Ureter (tissue), 1 donor: ENCODE measurements around the gene CYBRD1. TPM values are rescaled to one million over a fixed set of nuclear protein-coding genes. Genes with fewer than 3 reads are reported as not detected.
"Not testable (repeated sequence)": the region's sequence is repeated elsewhere in the genome, so short reads cannot be mapped to it uniquely, and the experiment has no call there.

ENCODE experiments used
- DNase-seq: peaks from one replicate; pipeline ENCODE4 v3.0.0-alpha.2; 2020; ENCODE audit warnings: low spot score
- total RNA-seq: library from RNA; stranded (reverse); gene quantifications from one replicate; pipeline ENCODE4 v1.2.4, GENCODE V29; 2023
- donor health status: DM: yes; HTN: yes; CAD: no.

CYBRD1 gene
- total RNA-seq, 1 donor from 2014 or later = 60.7 TPM

DNA sequence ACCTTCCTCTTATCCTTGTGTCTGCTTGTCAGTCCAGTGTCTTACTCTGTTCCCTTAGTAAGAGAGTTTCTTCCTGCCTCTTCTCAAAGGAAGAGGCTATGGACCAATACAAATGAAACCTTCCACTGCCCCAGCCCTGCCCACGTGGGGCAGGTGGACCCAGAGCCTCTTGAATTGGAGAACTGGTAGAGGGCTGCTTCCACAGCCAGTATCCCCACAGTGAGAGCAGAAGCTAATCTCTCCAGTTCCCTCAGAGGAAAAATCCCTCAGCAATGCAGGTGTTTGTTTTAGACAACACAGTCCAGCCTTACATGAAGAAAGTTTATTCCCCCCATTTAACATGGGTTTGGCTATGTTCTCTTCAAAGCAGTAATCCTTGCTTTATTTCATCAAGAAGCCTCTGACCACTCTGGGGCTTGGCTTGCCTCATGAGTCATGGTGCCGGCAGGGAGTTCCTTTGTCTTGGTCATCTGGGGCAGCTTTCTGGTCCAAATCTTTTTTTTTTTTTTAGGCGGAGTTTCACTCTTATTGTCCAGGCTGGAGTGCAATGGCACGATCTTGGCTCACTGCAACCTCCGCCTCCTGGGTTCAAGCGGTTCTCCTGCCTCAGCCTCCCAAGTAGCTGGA, 6.5 kb upstream of the CYBRD1 start:
- no peak for DNase-seq

DNA sequence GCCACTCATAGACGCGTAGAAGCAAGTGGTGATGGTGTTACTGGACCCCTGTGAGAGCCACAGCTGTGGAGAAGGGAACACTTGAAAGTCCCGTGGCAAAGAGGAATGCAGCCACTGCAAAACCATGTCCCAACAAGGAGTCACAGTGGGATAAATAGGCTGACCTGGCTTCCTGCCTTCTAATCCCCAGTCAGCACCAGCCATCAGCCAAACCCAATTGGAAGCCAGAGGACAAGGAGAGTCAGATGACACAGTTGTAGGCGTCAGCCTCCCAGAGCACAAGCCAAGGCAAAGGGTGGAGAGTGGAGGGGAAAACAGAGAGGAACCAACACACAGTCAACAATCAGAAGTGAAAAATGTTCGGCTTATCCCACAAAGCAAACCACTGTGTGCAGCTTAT, 5.5 kb upstream of the CYBRD1 start:
- no peak for DNase-seq

DNA sequence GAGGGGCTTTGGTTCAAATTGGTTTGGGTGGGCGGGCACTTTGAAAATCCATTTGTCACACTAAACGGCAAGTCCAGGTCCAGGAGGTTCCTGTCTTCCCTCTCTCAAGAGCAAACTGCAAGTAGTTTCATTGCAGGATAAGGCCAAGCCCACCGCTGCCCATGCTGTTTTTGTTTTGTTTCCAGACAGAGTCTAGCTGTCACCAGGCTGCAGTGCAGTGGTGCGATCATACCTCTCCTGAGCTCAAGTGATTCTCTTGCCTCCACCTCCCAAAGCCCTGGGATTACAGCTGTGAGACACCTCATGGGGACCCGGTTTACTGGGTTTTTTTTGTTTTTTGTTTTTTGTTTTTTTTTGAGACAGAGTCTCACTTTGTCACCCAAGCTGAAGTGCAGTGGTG, 1.8 kb upstream of the CYBRD1 start:
- no peak for DNase-seq

DNA sequence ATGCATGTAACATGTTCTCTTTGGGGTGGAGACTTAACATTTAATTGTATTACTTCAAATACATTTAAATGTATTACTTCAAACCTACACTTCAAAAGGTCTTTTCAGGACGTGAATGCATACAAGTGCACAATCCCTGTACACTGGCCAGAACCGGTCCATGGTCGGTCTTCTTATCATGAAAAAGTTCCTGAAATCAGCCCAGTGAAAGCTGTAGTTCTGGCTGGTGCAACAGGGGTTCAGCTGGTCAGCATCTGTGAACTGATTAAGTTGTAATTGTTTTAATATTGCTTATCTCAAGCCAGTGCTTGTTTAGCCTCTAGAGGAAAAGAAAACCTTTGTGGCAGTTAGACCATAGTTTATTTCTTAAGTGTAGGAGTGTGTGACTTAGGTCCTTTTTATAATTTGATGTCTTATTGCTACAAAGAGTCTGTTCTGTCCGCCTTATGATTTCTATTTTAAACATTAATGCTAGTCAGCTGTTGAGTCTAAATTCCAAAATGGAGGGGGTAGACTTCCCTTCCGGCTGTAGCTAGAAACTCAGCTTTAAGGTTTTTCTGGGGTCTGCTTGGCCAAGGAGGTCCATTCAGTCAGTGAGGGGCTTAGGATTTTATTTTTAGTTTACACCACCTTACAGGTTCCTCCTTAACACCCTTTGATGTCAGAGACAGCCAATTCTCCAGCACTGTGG, 768 bp upstream of the CYBRD1 start:
- no peak for DNase-seq

DNA sequence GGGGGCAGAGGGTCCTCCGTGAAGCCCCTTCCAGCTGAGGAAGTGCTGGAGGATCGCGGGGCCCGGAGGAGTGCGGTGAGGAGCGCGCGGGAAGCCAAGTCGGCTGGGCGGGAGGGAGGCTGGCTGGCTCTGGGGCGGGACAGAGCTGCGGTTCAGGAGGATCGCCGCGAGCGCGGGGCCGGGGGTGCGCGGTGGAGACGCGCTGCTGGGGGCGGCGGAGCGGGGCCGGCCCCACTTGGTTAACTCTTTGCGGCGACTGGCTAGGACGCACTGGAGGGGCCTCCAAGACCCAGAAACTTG, 464 bp downstream of the CYBRD1 start:
- DNase-seq = peak; percentile 46

DNA sequence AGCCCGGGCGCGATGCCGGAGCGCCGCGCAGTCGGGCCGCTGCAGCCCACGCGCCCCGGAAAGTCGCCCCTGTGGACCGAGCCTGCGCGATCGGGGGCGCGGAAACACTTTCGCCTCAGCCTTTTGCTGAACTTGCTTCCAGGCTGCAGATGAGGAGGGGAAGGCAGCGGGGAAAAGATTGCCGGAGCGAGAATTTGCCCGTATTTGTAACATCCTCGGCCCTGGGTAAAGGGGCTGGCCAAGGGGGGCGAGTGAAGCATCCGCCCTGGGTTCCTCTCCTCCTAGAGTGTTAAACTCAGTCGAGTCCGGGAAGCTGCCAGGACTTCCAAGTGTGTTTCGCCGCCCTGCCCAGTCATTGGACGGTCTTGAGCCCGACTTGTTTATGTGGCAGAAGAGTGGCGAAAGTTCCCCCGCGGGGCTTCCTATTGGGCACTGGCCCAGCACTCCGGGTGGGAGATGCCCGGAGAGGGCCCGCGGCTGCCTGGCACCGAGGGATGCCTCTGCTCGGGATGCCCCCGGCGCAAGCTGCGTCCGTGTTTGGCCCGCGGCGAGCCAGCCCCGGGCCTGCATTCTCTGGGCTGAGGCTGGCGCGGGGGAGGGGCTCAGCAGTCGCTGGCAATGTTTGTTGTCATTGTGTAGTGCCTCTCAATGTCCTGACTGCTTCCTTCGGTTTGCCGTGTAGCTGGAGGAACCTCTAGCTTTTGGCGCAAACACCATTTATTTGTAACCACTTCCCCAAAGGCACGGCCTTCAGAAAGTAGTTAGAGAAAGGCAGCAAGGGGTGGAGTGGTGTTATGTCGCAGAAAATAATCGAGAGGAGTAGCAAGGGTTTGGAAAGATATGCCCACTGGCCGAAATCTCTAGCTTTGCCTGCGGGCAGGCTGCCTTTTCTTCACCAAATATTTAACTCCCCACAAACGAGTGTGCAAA, 1.1 kb downstream of the CYBRD1 start:
- DNase-seq = peak; percentile 72

DNA sequence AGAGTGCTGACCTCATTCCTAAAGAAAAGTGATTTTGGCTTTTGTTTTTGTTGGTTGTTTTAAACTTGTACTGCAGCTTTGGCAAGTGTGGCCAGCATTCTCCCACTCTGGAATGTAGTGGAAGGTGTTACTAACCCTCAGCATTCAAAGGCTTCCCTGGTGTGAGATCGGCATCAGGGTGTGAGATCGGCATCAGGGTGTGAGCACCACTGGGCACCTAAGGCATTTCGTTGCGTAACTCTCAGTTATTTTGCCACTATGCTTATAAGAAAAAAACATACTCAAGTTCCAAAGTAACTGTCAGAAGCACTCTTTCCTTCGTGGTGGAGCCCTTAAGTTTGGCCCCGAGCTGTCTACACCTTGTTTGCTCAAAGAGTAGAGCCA, 1.7 kb downstream of the CYBRD1 start:
- DNase-seq = no peak

DNA sequence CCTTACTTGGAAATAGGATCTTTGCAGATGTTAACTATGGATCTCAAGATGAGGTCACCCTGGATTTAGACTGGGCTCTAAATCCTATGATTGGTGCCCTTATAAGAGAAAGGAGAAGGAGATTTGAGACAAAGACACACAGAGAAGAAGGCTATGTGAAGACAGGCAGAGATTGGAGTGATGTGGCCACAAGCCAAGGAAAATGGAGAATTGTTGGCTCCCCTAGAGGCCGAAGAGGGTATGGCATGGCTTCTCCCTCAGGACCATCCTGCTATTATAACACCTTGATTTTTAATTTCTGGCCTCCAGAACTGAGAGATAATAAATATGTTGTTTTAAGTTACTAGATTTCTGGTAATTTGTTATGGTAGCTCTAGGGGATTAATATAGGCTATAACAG, 7.6 kb downstream of the CYBRD1 start:
- no peak for DNase-seq

DNA sequence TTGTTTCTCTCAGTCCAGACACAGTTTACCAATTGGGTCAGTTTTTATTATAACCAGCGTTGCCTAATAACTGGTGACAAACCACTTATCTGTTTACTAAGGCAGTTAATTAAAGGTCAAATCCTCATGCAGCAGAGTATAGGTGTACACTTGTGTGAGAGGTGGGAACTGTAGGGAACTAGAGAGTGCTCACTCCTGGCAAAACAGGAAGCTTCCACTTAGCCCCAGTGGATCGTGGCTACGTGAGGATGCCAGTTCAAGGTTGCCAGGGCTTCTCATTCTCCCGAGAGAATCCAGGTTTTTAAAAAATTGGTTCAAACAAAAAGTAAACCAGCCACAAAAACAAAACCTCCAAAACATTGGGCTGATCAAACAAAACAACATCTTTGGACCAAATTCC, 8.1 kb downstream of the CYBRD1 start:
- no peak for DNase-seq

DNA sequence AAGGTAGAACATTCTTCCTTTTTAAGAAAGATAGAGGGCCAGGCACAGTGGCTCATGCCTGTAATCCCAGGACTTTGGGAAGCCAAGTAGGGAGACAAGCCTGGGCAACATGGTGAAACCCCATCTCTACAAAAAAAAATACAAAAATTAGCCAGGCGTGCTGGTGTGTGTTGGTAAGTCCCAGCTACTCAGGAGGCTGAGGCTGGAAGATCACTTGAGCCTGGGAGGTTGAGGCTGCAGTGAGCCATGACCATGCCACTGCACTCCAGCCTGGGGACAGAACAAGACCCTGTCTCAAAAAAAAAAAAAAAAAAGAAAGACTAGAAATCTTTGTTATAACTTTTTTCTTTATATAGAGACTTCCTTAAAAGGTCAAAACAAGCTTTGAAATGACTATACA, 8.6 kb downstream of the CYBRD1 start:
- DNase-seq = not testable (repeated sequence)

DNA sequence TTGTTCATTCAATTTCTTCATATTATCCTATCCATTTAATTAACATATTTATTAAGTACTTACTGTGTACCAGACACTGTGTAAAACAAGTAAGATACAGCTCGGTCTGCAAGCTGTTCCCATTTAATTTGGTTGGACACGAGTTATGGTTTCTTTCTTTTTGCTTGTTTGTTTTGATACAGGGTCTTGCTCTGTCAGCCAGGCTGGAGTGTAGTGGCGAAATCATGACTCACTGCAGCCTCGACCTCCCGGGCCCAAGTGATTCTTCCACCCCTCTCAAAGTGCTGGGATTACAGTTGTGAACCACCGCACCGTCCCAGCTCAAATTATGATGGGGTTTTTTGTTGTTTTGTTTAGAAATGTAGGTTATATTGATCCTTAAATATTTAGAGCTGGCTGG, 9.0 kb downstream of the CYBRD1 start:
- DNase-seq = no peak

DNA sequence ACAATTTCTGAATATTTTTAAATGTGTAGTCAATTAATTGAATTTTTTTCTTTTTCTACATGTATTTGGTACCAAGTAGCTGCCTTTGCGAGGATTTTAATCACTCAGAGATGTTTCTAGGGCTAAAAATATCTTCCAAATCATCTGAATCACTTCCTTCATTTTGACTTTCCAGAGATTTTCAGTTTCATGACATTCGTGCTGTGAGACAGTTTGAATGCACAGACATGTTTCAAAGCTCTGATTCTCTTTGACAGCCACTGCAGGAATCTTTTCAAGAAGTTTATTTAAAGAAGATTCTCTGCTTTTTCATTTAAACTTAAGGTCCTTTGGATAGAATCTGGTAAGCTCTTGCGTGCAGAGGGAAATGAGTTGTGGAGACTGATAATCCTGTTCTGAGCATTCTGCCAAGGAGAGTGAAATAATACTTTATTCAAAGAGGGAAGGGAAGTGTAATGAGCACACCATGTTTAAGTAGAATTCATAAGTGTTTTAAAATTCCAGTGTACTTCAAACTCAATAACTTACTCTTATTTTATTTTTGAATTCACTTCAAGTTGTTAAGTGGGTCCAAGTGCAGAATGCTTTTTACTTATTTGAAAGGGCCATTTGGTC, 9.7 kb downstream of the CYBRD1 start:
- DNase-seq = no peak

DNA sequence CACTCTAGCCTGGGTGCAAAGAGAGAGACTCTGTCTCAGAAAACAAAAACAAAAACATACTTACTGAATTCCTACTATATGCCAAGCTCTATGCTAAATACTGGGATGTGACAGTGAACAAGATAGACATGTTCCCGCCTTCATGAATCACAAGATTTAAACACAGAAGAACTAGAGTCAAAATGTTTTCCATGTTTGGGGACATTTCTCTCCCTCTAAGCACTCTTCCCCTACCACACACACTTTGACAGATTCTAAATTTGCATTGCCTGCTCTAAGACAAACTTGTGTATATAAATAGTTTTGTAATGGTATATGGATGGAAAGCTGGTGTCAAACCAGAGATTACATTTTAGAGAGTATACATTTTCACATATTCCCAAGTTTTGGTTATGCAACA, 11.1 kb downstream of the CYBRD1 start:
- DNase-seq = no peak

DNA sequence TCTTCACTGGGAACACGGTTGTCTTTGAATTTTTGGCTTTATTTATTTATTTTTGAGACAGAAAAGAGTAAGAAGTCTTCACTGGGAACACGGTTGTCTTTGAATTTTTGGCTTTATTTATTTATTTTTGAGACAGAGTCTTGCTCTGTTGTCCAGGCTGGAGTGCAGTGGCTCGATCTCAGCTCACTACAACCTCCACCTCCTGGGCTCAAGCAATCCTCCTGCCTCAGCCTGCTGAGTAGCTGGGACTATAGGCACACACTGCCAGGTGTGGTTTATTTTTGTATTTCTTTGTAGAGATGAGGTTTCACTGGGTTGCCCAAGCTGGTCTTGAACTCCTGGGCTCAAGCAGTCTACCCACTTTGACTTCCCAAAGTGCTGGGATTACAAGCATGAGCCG, 13.3 kb downstream of the CYBRD1 start:
- DNase-seq = not testable (repeated sequence)

DNA sequence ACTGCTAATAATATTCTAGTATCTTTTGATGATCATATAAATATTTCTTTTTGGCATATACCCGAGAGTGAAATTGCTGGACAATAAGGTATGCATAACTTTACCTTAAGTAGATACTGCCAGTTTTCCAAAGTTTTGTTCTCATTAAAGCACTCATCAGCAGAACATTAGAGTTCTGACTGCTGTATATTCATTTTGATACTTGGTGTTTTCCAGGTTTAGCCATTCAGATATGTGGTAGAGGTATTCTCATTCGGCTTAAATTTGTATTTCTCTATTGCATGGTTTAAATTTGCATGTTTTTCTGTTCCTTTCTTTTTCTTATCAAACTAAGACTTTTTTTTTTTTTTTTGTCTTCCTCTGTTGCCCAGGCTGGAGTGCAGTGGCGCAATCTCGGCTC, 18.2 kb downstream of the CYBRD1 start:
- DNase-seq = no peak

DNA sequence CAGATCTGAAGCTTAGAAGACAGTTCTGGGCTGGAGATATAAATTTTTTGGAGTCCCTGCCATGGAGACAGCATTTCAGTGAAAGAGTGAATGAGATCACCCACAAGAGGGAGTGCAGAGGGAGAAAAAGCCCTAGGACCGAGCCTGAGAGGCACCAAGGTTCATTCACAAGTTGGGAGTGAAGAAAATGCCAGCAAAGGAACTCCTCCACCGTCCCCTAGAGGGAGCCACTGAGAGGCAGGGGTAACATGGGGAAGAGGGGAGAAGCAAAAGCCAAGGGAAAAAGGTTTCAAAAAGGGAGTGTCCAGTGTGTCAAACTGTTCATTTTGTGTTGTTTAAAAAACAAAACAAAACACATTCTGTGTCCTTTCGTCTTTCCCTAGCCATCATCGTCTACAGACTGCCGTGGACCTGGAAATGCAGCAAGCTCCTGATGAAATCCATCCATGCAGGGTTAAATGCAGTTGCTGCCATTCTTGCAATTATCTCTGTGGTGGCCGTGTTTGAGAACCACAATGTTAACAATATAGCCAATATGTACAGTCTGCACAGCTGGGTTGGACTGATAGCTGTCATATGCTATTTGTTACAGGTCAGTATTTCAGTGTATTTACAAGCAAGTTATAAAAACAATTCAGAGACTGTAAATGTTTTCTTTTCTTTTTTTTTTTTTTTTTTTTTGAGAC, 19.1 kb downstream of the CYBRD1 start:
- no peak for DNase-seq

DNA sequence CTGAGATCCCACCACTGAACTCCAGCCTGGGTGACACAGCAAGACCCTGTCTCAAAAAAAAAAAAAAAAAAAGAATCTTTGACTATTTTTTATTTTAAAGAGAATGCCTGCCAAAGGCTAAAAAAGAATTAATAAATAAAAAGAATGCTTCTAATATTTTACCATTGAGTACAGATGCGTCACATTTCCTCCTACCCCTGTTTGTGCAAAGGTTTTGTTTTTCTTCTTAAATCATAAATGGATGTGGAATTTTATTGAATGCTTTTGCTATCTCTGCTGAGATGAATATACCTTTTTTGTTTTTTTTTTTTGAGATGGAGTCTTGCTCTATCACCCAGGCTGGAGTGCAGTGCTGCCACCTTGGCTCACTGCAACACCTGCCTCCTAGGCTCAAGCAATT, 22.8 kb downstream of the CYBRD1 start:
- no peak for DNase-seq

DNA sequence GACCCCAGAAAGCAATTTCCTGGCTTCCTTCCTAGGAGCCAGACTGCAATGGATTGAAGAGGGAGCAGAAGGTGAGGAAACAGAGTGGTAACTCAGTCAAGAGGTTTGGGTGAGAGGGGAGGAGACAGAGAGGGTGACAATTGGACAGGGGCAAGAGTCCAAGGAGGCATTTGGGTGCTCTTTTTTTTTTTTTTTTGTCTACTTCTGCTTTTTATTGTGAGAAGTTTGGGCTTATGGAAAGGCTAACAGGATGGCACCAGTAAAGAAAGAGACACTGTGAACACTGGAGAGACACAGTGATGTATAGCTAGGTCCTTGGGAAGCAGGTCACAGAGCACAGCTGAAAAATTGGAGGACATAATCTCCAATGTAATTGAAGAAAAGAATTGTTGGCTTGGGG, 25.0 kb downstream of the CYBRD1 start:
- DNase-seq = no peak

DNA sequence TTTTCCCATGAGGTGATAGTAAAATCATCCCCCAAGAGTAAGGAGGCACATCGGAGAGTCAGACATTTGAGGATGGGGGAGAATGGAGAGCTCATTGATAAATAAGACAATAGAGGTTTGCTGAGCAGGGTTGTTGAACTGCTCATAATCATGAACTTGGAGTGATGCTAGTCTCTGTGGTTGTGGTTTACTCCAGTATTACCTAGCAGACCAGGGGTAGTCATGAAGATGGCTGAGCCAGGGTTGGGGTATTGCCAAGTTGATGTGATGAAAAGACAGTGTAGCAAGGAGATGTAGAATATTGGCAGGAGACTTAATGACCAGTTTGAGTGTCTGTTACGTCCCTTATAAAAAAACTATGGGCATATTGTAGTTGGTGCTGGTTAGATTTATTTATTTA, 25.4 kb downstream of the CYBRD1 start:
- DNase-seq = no peak

DNA sequence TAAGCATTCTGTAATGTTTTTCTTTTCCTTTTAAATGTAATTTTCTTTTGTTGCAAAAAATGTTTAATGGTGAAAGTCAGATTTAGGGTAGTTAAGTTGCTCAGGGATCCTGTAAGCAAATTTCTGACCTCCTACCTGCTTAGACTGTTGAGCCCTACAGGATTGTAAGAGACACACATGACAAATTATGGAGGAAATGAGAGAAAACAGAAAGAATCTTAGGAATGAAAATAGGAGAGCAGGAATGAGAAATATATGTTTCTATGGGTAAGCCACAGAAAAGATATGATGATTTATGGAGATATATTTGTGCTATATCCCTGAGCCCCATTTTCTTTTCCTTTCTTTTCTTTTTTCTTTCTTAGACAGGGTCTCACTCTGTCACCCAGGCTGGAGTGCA, 28.3 kb downstream of the CYBRD1 start:
- no peak for DNase-seq

DNA sequence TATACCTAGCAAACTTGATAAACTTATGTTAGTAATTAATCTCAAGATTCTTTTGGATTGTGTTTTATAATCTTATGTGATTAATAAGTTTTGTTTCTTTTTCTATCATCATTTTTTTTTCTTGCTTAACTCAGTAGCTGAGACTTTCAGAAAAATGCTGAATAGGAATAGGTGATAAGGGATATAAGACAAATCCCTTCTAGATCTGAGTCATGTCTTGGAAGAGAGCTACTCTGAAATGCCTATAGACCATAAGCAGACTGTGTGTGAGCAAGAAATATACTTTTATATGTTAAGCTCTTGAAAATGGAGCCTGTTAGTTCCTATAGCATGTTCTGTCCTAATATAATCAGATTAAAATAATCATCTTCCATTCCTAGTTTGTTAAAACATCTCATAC, 29.6 kb downstream of the CYBRD1 start:
- DNase-seq = no peak

DNA sequence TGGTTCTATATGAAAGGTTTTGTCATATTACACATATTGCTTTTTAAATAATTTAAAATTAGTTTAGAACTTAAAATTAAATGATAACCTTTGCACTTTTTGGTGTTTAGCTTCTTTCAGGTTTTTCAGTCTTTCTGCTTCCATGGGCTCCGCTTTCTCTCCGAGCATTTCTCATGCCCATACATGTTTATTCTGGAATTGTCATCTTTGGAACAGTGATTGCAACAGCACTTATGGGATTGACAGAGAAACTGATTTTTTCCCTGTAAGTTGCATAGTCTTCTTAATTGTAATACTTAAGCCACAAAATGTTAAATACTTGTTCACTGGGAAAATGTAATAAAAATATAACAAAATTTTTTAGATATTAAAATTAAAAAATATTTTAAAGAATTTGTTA, 31.0 kb downstream of the CYBRD1 start:
- DNase-seq = no peak
